ENCODE measurements around the gene CLK3.

The CLK3 gene

GRCh38 chr15:74631935-74632560 lies 16.4 kb downstream of the CLK3 start:
- H3K27ac ChIP-seq (ENCODE audit: low read length): no peak overlapping the region
- peaks cover 86 to 95% of the 10 kb centered on the region in 2 donors for H3K36me3 ChIP-seq (ENCODE audit: control insufficient read depth in 1 of 2, insufficient read depth in 2 of 2, low read length in 2 of 2)
- H3K27me3 ChIP-seq (ENCODE audit: low read depth, low read length): no peaks in the 10 kb centered on the region
- H3K4me1 ChIP-seq (ENCODE audit: control insufficient read depth in 1 of 2, insufficient read depth in 2 of 2, low read length in 2 of 2): no peaks in the 10 kb centered on the region
- no peak overlapping the region for H3K4me3 ChIP-seq (ENCODE audit: low read depth in 1 of 2, low read length in 2 of 2)
- H3K9me3 ChIP-seq (ENCODE audit: control insufficient read depth in 1 of 2, low read length in 2 of 2): no peaks in the 10 kb centered on the region

- Histone ChIP-seq H3K27me3 (ENCODE audit: low read depth, low read length) (no peaks in the 10 kb centered on the region), H3K36me3 (ENCODE audit: control insufficient read depth in 1 of 2, insufficient read depth in 2 of 2, low read length in 2 of 2) (peaks cover 87 to 95% of the 10 kb centered on the region in 2 donors), H3K9me3 (ENCODE audit: control insufficient read depth in 1 of 2, low read length in 2 of 2) (no peaks in the 10 kb centered on the region), H3K4me3 (ENCODE audit: low read depth in 1 of 2, low read length in 2 of 2) (no peak overlapping the region), H3K27ac (ENCODE audit: low read length) (no peak overlapping the region), H3K4me1 (ENCODE audit: control insufficient read depth in 1 of 2, insufficient read depth in 2 of 2, low read length in 2 of 2) (no peaks in the 10 kb centered on the region)
These were observed 17.0 kb downstream of the CLK3 start for GRCh38 chr15:74632601-74633000.

- Histone ChIP-seq H3K4me1 (ENCODE audit: control insufficient read depth in 1 of 2, insufficient read depth in 2 of 2, low read length in 2 of 2) (no peaks in the 10 kb centered on the region), H3K9me3 (ENCODE audit: control insufficient read depth in 1 of 2, low read length in 2 of 2) (no peaks in the 10 kb centered on the region), H3K27me3 (ENCODE audit: low read depth, low read length) (no peaks in the 10 kb centered on the region), H3K4me3 (ENCODE audit: low read depth in 1 of 2, low read length in 2 of 2) (no peak overlapping the region), H3K27ac (ENCODE audit: low read length) (no peak overlapping the region), H3K36me3 (ENCODE audit: control insufficient read depth in 1 of 2, insufficient read depth in 2 of 2, low read length in 2 of 2) (peaks cover 79 to 93% of the 10 kb centered on the region in 2 donors)
These were observed 18.1 kb downstream of the CLK3 start for GRCh38 chr15:74633781-74634180.

GRCh38 chr15:74635228-74635627 lies 19.6 kb downstream of the CLK3 start:
- Histone ChIP-seq H3K27ac (ENCODE audit: low read length) (no peak overlapping the region), H3K36me3 (ENCODE audit: control insufficient read depth in 1 of 2, insufficient read depth in 2 of 2, low read length in 2 of 2) (peaks cover 86 to 92% of the 10 kb centered on the region in 2 donors), H3K4me3 (ENCODE audit: low read depth in 1 of 2, low read length in 2 of 2) (no peak overlapping the region), H3K4me1 (ENCODE audit: control insufficient read depth in 1 of 2, insufficient read depth in 2 of 2, low read length in 2 of 2) (no peaks in the 10 kb centered on the region), H3K27me3 (ENCODE audit: low read depth, low read length) (no peaks in the 10 kb centered on the region), H3K9me3 (ENCODE audit: control insufficient read depth in 1 of 2, low read length in 2 of 2) (no peaks in the 10 kb centered on the region)

- no peaks in the 10 kb centered on the region for H3K9me3 ChIP-seq (ENCODE audit: control insufficient read depth in 1 of 2, low read length in 2 of 2)
- no peaks in the 10 kb centered on the region for H3K4me1 ChIP-seq (ENCODE audit: control insufficient read depth in 1 of 2, insufficient read depth in 2 of 2, low read length in 2 of 2)
- H3K27ac ChIP-seq (ENCODE audit: low read length): no peak overlapping the region
- H3K36me3 ChIP-seq (ENCODE audit: control insufficient read depth in 1 of 2, insufficient read depth in 2 of 2, low read length in 2 of 2): peaks cover 78 to 80% of the 10 kb centered on the region in 2 donors
- no peak overlapping the region for H3K4me3 ChIP-seq (ENCODE audit: low read depth in 1 of 2, low read length in 2 of 2)
- no peaks in the 10 kb centered on the region for H3K27me3 ChIP-seq (ENCODE audit: low read depth, low read length)
These were observed 21.3 kb downstream of the CLK3 start for GRCh38 chr15:74636984-74637383.

GRCh38 chr15:74641151-74641550 lies 25.5 kb downstream of the CLK3 start:
- Histone ChIP-seq H3K4me1 (ENCODE audit: control insufficient read depth in 1 of 2, insufficient read depth in 2 of 2, low read length in 2 of 2) (peaks cover 0 to 6% of the 10 kb centered on the region in 2 donors), H3K4me3 (ENCODE audit: low read depth in 1 of 2, low read length in 2 of 2) (no peak overlapping the region), H3K27me3 (ENCODE audit: low read depth, low read length) (no peaks in the 10 kb centered on the region), H3K27ac (ENCODE audit: low read length) (no peak overlapping the region), H3K36me3 (ENCODE audit: control insufficient read depth in 1 of 2, insufficient read depth in 2 of 2, low read length in 2 of 2) (peaks cover 39 to 42% of the 10 kb centered on the region in 2 donors), H3K9me3 (ENCODE audit: control insufficient read depth in 1 of 2, low read length in 2 of 2) (no peaks in the 10 kb centered on the region)

GRCh38 chr15:74642348-74642733 lies 26.7 kb downstream of the CLK3 start:
- Histone ChIP-seq H3K9me3 (ENCODE audit: control insufficient read depth in 1 of 2, low read length in 2 of 2) (no peaks in the 10 kb centered on the region), H3K27me3 (ENCODE audit: low read depth, low read length) (no peaks in the 10 kb centered on the region), H3K4me1 (ENCODE audit: control insufficient read depth in 1 of 2, insufficient read depth in 2 of 2, low read length in 2 of 2) (peaks cover 0 to 6% of the 10 kb centered on the region in 2 donors), H3K27ac (ENCODE audit: low read length) (no peak overlapping the region), H3K36me3 (ENCODE audit: control insufficient read depth in 1 of 2, insufficient read depth in 2 of 2, low read length in 2 of 2) (peaks cover 27 to 30% of the 10 kb centered on the region in 2 donors), H3K4me3 (ENCODE audit: low read depth in 1 of 2, low read length in 2 of 2) (no peak overlapping the region)

GRCh38 chr15:74642734-74643664 lies 27.4 kb downstream of the CLK3 start:
- H3K36me3 ChIP-seq (ENCODE audit: control insufficient read depth in 1 of 2, insufficient read depth in 2 of 2, low read length in 2 of 2): peaks cover 23% of the 10 kb centered on the region in 2 donors
- no peak overlapping the region for H3K4me3 ChIP-seq (ENCODE audit: low read depth in 1 of 2, low read length in 2 of 2)

GRCh38 chr15:74643665-74644204 lies 28.1 kb downstream of the CLK3 start:
- H3K36me3 ChIP-seq (ENCODE audit: control insufficient read depth in 1 of 2, insufficient read depth in 2 of 2, low read length in 2 of 2): peaks cover 18 to 21% of the 10 kb centered on the region in 2 donors
- no peak overlapping the region for H3K27ac ChIP-seq (ENCODE audit: low read length)
- H3K27me3 ChIP-seq (ENCODE audit: low read depth, low read length): no peaks in the 10 kb centered on the region
- no peak overlapping the region for H3K4me3 ChIP-seq (ENCODE audit: low read depth in 1 of 2, low read length in 2 of 2)
- peaks cover 0 to 6% of the 10 kb centered on the region in 2 donors for H3K4me1 ChIP-seq (ENCODE audit: control insufficient read depth in 1 of 2, insufficient read depth in 2 of 2, low read length in 2 of 2)
- H3K9me3 ChIP-seq (ENCODE audit: control insufficient read depth in 1 of 2, low read length in 2 of 2): no peaks in the 10 kb centered on the region

More at GRCh38 chr15:74642734-74643664, 27.4 kb downstream of the CLK3 start:
- H3K27ac ChIP-seq (ENCODE audit: low read length): no peak overlapping the region
- H3K27me3 ChIP-seq (ENCODE audit: low read depth, low read length): no peaks in the 10 kb centered on the region
- peaks cover 0 to 6% of the 10 kb centered on the region in 2 donors for H3K4me1 ChIP-seq (ENCODE audit: control insufficient read depth in 1 of 2, insufficient read depth in 2 of 2, low read length in 2 of 2)
- no peaks in the 10 kb centered on the region for H3K9me3 ChIP-seq (ENCODE audit: control insufficient read depth in 1 of 2, low read length in 2 of 2)

- H3K4me3 ChIP-seq (ENCODE audit: low read depth in 1 of 2, low read length in 2 of 2): no peak overlapping the region
- H3K4me1 ChIP-seq (ENCODE audit: control insufficient read depth in 1 of 2, insufficient read depth in 2 of 2, low read length in 2 of 2): peaks cover 0 to 9% of the 10 kb centered on the region in 2 donors
- no peaks in the 10 kb centered on the region for H3K9me3 ChIP-seq (ENCODE audit: control insufficient read depth in 1 of 2, low read length in 2 of 2)
- H3K36me3 ChIP-seq (ENCODE audit: control insufficient read depth in 1 of 2, insufficient read depth in 2 of 2, low read length in 2 of 2): no peaks in the 10 kb centered on the region
- H3K27me3 ChIP-seq (ENCODE audit: low read depth, low read length): no peaks in the 10 kb centered on the region
- H3K27ac ChIP-seq (ENCODE audit: low read length): no peak overlapping the region
These were observed 30.8 kb downstream of the CLK3 start for GRCh38 chr15:74646480-74646879.

GRCh38 chr15:74648051-74648842 lies 32.6 kb downstream of the CLK3 start:
- Histone ChIP-seq H3K27ac (ENCODE audit: low read length) (no peak overlapping the region), H3K9me3 (ENCODE audit: control insufficient read depth in 1 of 2, low read length in 2 of 2) (no peaks in the 10 kb centered on the region), H3K4me3 (ENCODE audit: low read depth in 1 of 2, low read length in 2 of 2) (no peak overlapping the region), H3K4me1 (ENCODE audit: control insufficient read depth in 1 of 2, insufficient read depth in 2 of 2, low read length in 2 of 2) (peaks cover 0 to 12% of the 10 kb centered on the region in 2 donors), H3K27me3 (ENCODE audit: low read depth, low read length) (no peaks in the 10 kb centered on the region), H3K36me3 (ENCODE audit: control insufficient read depth in 1 of 2, insufficient read depth in 2 of 2, low read length in 2 of 2) (no peaks in the 10 kb centered on the region)
